AG09319 (cell line): ENCODE results near the gene PAOX.
A peak's percentile ranks its signal among the peaks of the same experiment; 100 is the strongest.
"Not testable (repeated sequence)": the region's sequence is repeated elsewhere in the genome, so short reads cannot be mapped to it uniquely, and the experiment has no call there.

ENCODE experiments used
- DNase-seq: peaks from one replicate; pipeline ENCODE4 v3.0.0-alpha.2; 2010; ENCODE audit warnings: low read depth; ENCODE audit errors: extremely low read depth
- TF ChIP-seq, protein P1 (sequence below): IDR thresholded peaks from 2 replicates; pipeline ENCODE4 v1.5.1; 2011; ENCODE audit warnings: low read depth, mild to moderate bottlenecking, inconsistent platforms, low read length, moderate library complexity

Gene PAOX

GRCh38 chr10:133366130-133366478 is 13.0 kb upstream of the PAOX start:
- TF ChIP-seq, protein P1, sequence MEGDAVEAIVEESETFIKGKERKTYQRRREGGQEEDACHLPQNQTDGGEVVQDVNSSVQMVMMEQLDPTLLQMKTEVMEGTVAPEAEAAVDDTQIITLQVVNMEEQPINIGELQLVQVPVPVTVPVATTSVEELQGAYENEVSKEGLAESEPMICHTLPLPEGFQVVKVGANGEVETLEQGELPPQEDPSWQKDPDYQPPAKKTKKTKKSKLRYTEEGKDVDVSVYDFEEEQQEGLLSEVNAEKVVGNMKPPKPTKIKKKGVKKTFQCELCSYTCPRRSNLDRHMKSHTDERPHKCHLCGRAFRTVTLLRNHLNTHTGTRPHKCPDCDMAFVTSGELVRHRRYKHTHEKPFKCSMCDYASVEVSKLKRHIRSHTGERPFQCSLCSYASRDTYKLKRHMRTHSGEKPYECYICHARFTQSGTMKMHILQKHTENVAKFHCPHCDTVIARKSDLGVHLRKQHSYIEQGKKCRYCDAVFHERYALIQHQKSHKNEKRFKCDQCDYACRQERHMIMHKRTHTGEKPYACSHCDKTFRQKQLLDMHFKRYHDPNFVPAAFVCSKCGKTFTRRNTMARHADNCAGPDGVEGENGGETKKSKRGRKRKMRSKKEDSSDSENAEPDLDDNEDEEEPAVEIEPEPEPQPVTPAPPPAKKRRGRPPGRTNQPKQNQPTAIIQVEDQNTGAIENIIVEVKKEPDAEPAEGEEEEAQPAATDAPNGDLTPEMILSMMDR: no peak

GRCh38 chr10:133366751-133367150 is 12.3 kb upstream of the PAOX start:
- no peak for DNase-seq
- TF ChIP-seq, protein P1: no peak

More at GRCh38 chr10:133366130-133366478, 13.0 kb upstream of the PAOX start:
- no peak for DNase-seq

- DNase-seq: not testable (repeated sequence)
Measured at GRCh38 chr10:133367461-133367860, 11.6 kb upstream of the PAOX start.

DNA sequence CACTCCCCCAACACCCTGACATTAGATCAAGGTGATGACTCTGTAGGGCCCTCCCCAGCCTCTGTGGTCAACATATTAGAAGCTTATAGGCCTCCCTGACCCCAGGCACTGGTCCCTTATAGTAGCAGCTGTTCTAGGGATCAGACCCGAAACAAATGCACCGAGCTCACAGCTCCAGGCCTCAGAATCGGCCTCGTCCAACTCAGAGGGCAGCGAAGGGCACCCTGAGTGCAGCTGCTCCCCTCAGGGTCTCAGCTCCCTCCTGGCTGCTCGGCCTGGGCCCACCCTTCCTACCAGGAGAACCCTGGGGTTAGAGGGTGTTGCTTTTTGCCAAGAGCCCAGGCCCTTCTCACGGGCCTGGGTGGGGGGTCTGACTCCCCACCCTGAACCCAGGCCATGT is 10.9 kb upstream of the PAOX start:
- no peak for DNase-seq
- TF ChIP-seq, protein P1: no peak

DNA sequence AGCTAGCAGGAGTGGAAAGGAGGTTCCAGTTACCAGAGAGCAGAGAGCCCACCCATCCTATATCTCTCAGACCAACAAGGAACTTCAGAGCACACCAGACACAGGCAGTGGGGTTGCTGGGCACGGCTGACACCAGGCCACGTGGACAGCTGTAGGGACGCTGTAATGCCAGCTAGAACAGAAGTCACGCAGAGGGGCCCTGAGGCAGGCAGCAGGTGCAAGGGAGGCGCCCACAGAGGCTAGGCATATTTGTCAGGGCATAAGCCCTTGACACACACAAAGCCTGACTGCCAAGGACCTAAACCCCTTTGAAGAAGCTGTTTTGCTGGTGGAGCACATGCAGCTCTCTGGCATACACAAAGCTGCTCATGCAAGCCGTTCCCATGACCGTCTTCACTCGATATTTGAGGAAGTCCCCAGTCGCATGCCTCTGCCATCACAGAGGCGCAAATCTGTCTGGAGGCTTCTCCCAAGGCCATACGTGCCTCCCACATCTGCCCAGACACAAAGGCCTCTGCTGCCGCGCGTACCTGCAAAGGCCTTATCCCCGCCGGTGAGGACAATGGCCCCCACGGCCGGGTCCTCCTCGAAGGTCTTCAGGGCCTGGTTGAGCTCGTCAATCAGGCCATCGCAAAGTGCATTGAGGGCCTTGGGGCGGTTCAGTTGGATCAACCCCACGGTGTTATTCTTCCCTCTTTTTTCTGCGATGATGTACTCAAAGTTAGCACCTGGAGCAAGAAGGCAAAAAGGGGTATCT is 8.9 kb upstream of the PAOX start:
- TF ChIP-seq, protein P1: no peak
- no peak for DNase-seq

DNA sequence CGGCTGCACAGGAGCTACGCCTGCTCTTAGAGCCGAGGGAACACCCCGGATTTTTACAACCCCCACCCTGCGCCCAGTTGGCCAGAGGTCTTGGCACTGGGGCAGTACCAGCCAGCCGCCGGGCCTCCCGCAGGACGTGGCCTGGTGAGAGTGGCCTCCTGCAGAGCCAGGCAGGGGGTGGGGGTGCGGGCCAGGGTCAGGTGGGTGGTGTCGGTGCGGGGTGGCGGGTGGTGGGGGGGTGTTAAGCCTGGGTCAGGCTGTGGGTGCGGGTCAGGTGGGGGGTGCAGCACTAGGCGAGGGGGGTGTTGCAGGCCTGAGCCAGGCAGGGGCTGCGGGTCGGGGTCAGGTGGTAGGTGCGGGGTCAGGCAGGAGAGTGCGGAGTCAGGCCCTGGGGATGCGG is 6.6 kb upstream of the PAOX start:
- no peak for DNase-seq
- TF ChIP-seq, protein P1: no peak

DNA sequence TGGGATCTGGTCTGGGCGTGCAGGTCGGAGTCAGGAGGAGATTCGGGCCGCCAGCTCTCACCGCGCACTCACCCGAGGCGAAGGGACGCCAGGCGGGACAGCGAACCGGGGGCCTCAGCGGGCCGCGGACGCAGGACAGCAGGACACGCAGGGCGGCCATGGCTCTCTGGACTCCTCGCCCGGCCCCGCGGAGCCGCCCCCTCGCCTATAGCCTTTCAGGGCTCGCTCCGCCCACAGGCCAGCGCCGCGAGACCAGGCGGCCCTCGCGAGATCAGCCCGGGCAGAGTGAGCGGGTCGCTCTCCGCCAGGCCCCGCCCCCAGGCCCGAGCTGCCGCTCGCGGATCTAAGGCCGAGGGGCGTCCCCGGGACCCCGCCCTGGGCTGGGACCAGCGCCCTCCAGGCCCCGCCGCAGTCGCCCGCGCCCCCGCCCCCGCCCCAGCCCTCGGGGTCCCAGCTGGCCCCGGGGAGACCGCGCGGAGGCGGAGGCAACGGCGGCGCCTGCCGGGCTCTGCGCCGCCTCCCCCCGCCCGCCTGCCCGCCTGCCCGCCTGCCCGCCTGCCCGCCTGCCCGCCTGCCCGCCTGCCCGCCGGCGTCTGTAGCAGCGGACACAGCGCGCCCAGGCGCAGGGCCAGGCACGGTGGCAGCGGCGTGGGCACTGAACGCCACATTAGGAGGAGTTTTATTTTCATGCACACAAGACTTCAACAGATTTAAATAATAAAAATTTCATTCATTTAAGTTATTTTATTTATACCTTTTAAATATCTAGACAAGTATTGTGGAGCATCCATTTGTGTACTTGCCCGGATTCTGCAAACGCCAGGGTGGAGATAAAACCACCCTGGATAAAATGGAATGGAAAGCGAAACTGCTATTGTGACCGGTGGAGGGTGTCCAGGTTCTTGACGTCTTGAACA is 5.6 kb upstream of the PAOX start, which contains the start of gene ECHS1:
Gene ECHS1 (minus strand): TSS at position 181 of the 917 bp plus-strand sequence. CDS start 21 bp downstream, at position 160.
- TF ChIP-seq, protein P1: no peak

More for the DNA sequence above, 5.6 kb upstream of the PAOX start, which contains the start of gene ECHS1:
- peak; percentile 72 for DNase-seq
